Liver (tissue), 3 donors: ENCODE data around the gene CELSR1.

Source experiments
- EGR1 ChIP-seq, 2 donors: IDR thresholded peaks; 2 replicates each; pipeline ENCODE4 v1.6.1; 2016 to 2018; ENCODE audit warnings: antibody characterized with exemption in 2 of 2, low read depth in 2 of 2
- GABPA ChIP-seq, 2 donors: IDR thresholded peaks in 1 of 2; conservative IDR thresholded peaks in 1 of 2; 2 replicates each; pipeline ENCODE4 v1.6.1; 2016; ENCODE audit warnings: antibody characterized with exemption in 2 of 2, mild to moderate bottlenecking in 1 of 2, moderate library complexity in 1 of 2
- NR2F2 ChIP-seq: IDR thresholded peaks from 2 replicates; pipeline ENCODE4 v1.6.1; 2016; ENCODE audit warnings: antibody characterized with exemption
- RAD21 ChIP-seq, 2 donors: IDR thresholded peaks; 2 replicates each; pipeline ENCODE4 v1.6.1; 2016; ENCODE audit warnings: antibody characterized with exemption in 2 of 2, mild to moderate bottlenecking in 2 of 2
- TF ChIP-seq, protein P1 (sequence below): fragments of 150-350 bp; IDR thresholded peaks from 2 replicates; pipeline ENCODE4 v1.5.1; 2017; ENCODE audit warnings: improper control_type of control experiment, low read depth, low read length; ENCODE audit not compliant: missing input control
- donor health status: healthy.
- donor health status: healthy.

DNA sequence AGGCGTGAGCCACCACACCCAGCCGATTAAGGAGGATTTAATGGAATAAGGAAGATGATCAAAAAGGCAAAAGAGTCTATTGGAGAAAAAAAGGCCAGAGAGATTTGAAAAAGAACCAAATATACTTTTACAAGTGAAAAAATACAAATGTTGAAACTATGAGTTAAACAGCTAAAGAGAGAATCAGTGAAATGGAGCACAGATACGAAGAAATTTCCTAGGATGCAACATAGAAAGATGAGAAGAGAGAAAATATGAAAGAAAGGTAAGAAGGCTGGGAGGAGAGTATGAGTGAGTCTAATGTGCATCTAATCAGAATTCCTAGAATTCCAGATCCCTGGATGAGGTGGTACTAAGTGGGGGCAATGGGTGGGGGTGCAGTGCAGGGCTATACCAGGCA lies 19.4 kb upstream of the CELSR1 start:
- TF ChIP-seq, protein P1, sequence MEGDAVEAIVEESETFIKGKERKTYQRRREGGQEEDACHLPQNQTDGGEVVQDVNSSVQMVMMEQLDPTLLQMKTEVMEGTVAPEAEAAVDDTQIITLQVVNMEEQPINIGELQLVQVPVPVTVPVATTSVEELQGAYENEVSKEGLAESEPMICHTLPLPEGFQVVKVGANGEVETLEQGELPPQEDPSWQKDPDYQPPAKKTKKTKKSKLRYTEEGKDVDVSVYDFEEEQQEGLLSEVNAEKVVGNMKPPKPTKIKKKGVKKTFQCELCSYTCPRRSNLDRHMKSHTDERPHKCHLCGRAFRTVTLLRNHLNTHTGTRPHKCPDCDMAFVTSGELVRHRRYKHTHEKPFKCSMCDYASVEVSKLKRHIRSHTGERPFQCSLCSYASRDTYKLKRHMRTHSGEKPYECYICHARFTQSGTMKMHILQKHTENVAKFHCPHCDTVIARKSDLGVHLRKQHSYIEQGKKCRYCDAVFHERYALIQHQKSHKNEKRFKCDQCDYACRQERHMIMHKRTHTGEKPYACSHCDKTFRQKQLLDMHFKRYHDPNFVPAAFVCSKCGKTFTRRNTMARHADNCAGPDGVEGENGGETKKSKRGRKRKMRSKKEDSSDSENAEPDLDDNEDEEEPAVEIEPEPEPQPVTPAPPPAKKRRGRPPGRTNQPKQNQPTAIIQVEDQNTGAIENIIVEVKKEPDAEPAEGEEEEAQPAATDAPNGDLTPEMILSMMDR: no peak
- TF ChIP-seq GABPA (IDR thresholded peaks at IDR 0.05 in 1 of 2, conservative IDR thresholded peaks at IDR 0.05 in 1 of 2): no peak
- TF ChIP-seq RAD21 (IDR thresholded peaks at IDR 0.05): no peak
- no peak for TF ChIP-seq EGR1 (IDR thresholded peaks at IDR 0.05; ENCODE audit: low read depth in 2 of 2)
- TF ChIP-seq NR2F2: no peak
